ENCODE results near the gene ADA.

GRCh38 chr20:44603327-44603726 is 48.2 kb downstream of the ADA start:
- TF ChIP-seq CTCF (IDR thresholded peaks at IDR 0.05) = no peak
- TF ChIP-seq POLR2A (IDR thresholded peaks at IDR 0.05) = no peak

Measured in tibial nerve (tissue), 3 donors.